Esophagus squamous epithelium (tissue), 4 donors: Measurements from ENCODE around the gene CTNNA3.
A peak's percentile ranks its signal among the peaks of the same experiment; 100 is the strongest.

Experiments
- POLR2A ChIP-seq, 4 donors: fragments of 450-650 bp; IDR thresholded peaks; one replicate each; pipeline ENCODE4 v1.6.1; 2017; ENCODE audit warnings: antibody characterized with exemption in 4 of 4, mild to moderate bottlenecking in 4 of 4, moderate library complexity in 3 of 4
- TF ChIP-seq, protein P1 (sequence below), 6 experiments: fragments of 450-650 bp in 4 of 6; fragments of 200-600 bp in 2 of 6; sonication (generic) in 2 of 6; IDR thresholded peaks; one replicate each; pipeline ENCODE4 v1.5.1; 2016 to 2019; ENCODE audit warnings: antibody characterized with exemption in 6 of 6, mild to moderate bottlenecking in 4 of 6, moderate library complexity in 4 of 6

DNA sequence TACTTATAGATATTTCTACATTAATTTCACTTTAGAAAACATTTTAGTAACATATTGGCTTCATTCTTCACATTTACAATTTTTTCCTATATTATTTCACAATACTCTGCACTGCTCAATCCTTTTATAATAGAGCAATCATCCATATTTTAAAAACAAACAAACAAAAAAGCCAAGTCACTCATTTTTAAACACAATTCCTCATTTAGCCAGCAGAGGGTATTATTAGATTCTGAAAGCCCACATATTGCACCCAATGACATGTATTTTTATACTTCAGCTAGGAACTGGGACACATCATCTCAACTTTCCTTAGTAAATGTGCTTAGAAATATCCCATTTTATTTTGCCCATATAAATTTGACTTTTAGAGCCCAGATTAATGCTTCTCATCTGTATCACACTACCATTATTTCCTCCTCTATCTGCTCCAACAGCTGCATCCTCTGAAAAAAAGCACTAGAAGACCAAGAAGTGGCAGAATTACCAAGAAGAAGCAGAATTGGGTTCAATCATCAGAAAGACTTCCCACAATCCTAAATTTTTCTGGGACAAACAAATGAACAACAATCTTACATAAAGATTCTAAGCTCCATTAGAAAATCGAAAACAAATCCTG is 29.5 kb downstream of the CTNNA3 start:
- TF ChIP-seq, protein P1, sequence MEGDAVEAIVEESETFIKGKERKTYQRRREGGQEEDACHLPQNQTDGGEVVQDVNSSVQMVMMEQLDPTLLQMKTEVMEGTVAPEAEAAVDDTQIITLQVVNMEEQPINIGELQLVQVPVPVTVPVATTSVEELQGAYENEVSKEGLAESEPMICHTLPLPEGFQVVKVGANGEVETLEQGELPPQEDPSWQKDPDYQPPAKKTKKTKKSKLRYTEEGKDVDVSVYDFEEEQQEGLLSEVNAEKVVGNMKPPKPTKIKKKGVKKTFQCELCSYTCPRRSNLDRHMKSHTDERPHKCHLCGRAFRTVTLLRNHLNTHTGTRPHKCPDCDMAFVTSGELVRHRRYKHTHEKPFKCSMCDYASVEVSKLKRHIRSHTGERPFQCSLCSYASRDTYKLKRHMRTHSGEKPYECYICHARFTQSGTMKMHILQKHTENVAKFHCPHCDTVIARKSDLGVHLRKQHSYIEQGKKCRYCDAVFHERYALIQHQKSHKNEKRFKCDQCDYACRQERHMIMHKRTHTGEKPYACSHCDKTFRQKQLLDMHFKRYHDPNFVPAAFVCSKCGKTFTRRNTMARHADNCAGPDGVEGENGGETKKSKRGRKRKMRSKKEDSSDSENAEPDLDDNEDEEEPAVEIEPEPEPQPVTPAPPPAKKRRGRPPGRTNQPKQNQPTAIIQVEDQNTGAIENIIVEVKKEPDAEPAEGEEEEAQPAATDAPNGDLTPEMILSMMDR (IDR thresholded peaks at IDR 0.05) = peak in 4 of 6 experiments; percentile 35 to 42 (median 38)
- no peak for TF ChIP-seq POLR2A (IDR thresholded peaks at IDR 0.05)
